IMR-90 (cell line): ENCODE measurements around the gene ERICH2. TPM values are rescaled to one million over a fixed set of nuclear protein-coding genes. Genes with fewer than 3 reads are reported as not detected.

Experiments used
- ATAC-seq: fragments of 200-7000 bp; cut with Tn5 transposase; 2 replicates; pipeline ENCODE4 v1.9.1; 2020; ENCODE audit warnings: low read depth, mild to moderate bottlenecking, moderate library complexity
- BruUV-seq: library from RNA; stranded (reverse); fragments of 400-500 nt; replicated peaks from 2 replicates; lab custom pipeline; 2021; lab: Mats Ljungman, UMichigan
- CTCF ChIA-PET: fragments of 300-600 bp; formaldehyde crosslinking; extraction: SDS; loops from one replicate; lab custom pipeline; 2021; ENCODE audit warnings: antibody characterized with exemption; lab: Yijun Ruan, JAX
- POLR2A ChIA-PET: fragments of 300-600 bp; sonication (Branson Sonifier 250); formaldehyde crosslinking; loops from one replicate; lab custom pipeline; 2022; ENCODE audit warnings: antibody characterized with exemption; ENCODE audit not compliant: unreplicated experiment; lab: Charles Lee
- DNase-seq: peaks from one replicate; pipeline ENCODE4 v3.0.0; 2013
- H2AFZ ChIP-seq: replicated peaks from 2 replicates; pipeline ENCODE3; 2013; ENCODE audit warnings: low read length, mild to moderate bottlenecking; ENCODE audit not compliant: poor library complexity
- H2AK5ac ChIP-seq: 2 replicates; pipeline ENCODE4 v1.6.1; 2013; ENCODE audit warnings: low read depth, low read length, inconsistent platforms
- H2AK9ac ChIP-seq: replicated peaks from 2 replicates; pipeline ENCODE3; 2013; ENCODE audit warnings: mild to moderate bottlenecking, low read depth, low read length, moderate library complexity; ENCODE audit not compliant: poor library complexity
- H2BK120ac ChIP-seq: 2 replicates; pipeline ENCODE4 v1.6.1; 2013; ENCODE audit warnings: low read depth, low read length, inconsistent platforms
- H2BK15ac ChIP-seq: 3 replicates; pipeline ENCODE4 v1.6.1; 2013; ENCODE audit warnings: low read depth, low read length, inconsistent platforms
- H2BK20ac ChIP-seq: 2 replicates; pipeline ENCODE4 v1.6.1; 2013; ENCODE audit warnings: low read depth, mild to moderate bottlenecking, inconsistent platforms, low read length, moderate library complexity
- H2BK5ac ChIP-seq: 2 replicates; pipeline ENCODE4 v1.6.1; 2013; ENCODE audit warnings: mild to moderate bottlenecking, low read depth, low read length, inconsistent platforms; ENCODE audit not compliant: poor library complexity, severe bottlenecking
- H3K14ac ChIP-seq: replicated peaks from 2 replicates; pipeline ENCODE4 v1.6.1; 2013; ENCODE audit warnings: low read depth, low read length, inconsistent platforms
- H3K18ac ChIP-seq: 2 replicates; pipeline ENCODE4 v1.6.1; 2013; ENCODE audit warnings: low read depth, low read length, control low read depth
- H3K23ac ChIP-seq: 2 replicates; pipeline ENCODE4 v1.6.1; 2013; ENCODE audit warnings: low read depth, low read length, inconsistent platforms
- H3K27ac ChIP-seq: 2 replicates; pipeline ENCODE4 v1.5.1; 2013; ENCODE audit warnings: mild to moderate bottlenecking, control low read depth, low read length; ENCODE audit not compliant: insufficient read depth
- H3K27me3 ChIP-seq: 2 replicates; pipeline ENCODE4 v1.6.1; 2013; ENCODE audit warnings: low read length; ENCODE audit not compliant: control insufficient read depth, insufficient read depth
- H3K36me3 ChIP-seq: 2 replicates; pipeline ENCODE4 v1.6.1; 2013; ENCODE audit warnings: low read length, mixed read lengths; ENCODE audit not compliant: control insufficient read depth, insufficient read depth
- H3K4ac ChIP-seq: 2 replicates; pipeline ENCODE4 v1.6.1; 2013; ENCODE audit warnings: low read depth, low read length, inconsistent platforms
- H3K4me1 ChIP-seq: 2 replicates; pipeline ENCODE4 v1.6.1; 2013; ENCODE audit warnings: low read length, mixed read lengths; ENCODE audit not compliant: control insufficient read depth, insufficient read depth
- H3K4me2 ChIP-seq: 2 replicates; pipeline ENCODE4 v1.6.1; 2013; ENCODE audit warnings: low read depth, mild to moderate bottlenecking, control low read depth, low read length, moderate library complexity
- H3K4me3 ChIP-seq: 2 replicates; pipeline ENCODE4 v1.5.1; 2013; ENCODE audit warnings: low read depth, mild to moderate bottlenecking, control low read depth, low read length, moderate library complexity; ENCODE audit not compliant: insufficient read depth
- H3K56ac ChIP-seq: 2 replicates; pipeline ENCODE4 v1.6.1; 2013; ENCODE audit warnings: low read length, inconsistent platforms; ENCODE audit not compliant: insufficient read depth; ENCODE audit errors: extremely low read depth
- H3K79me1 ChIP-seq, 2 experiments: 2 replicates each; pipeline ENCODE4 v1.6.1; 2013; ENCODE audit warnings: low read length in 2 of 2, inconsistent platforms in 1 of 2, low read depth in 1 of 2
- H3K9ac ChIP-seq: 2 replicates; pipeline ENCODE4 v1.6.1; 2013; ENCODE audit warnings: low read depth, low read length, control low read depth
- H3K9me1 ChIP-seq: 2 replicates; pipeline ENCODE4 v1.6.1; 2013; ENCODE audit warnings: low read length, inconsistent platforms; ENCODE audit not compliant: insufficient read depth
- H3K9me3 ChIP-seq: 2 replicates; pipeline ENCODE4 v1.6.1; 2013; ENCODE audit warnings: low read length; ENCODE audit not compliant: control insufficient read depth, insufficient read depth
- H4K20me1 ChIP-seq: 2 replicates; pipeline ENCODE4 v1.6.1; 2013; ENCODE audit warnings: low read length, inconsistent platforms; ENCODE audit not compliant: insufficient read depth
- H4K5ac ChIP-seq: 2 replicates; pipeline ENCODE4 v1.6.1; 2013; ENCODE audit warnings: mild to moderate bottlenecking, low read depth, low read length, control low read depth
- H4K8ac ChIP-seq, 2 experiments: 2 replicates each; pipeline ENCODE4 v1.6.1; 2013; ENCODE audit warnings: low read depth in 2 of 2, low read length in 2 of 2, control low read depth in 1 of 2, inconsistent platforms in 1 of 2
- H4K91ac ChIP-seq: 2 replicates; pipeline ENCODE4 v1.6.1; 2013; ENCODE audit warnings: low read depth, low read length, inconsistent platforms; ENCODE audit not compliant: insufficient read depth
- CHD1 ChIP-seq: IDR thresholded peaks from 2 replicates; pipeline ENCODE4 v1.6.1; 2012; ENCODE audit warnings: low read depth, low read length, improper control_type of control experiment
- MAFK ChIP-seq: IDR thresholded peaks from 2 replicates; pipeline ENCODE4 v1.6.1; 2012; ENCODE audit warnings: low read depth, low read length, improper control_type of control experiment
- MXI1 ChIP-seq: IDR thresholded peaks from 2 replicates; pipeline ENCODE4 v1.6.1; 2012; ENCODE audit warnings: low read depth, mild to moderate bottlenecking, low read length, moderate library complexity, borderline replicate concordance
- NFE2L2 ChIP-seq: fragments of 150-350 bp; IDR thresholded peaks from 2 replicates; pipeline ENCODE4 v1.6.1; 2016; ENCODE audit warnings: low read depth, mild to moderate bottlenecking, low read length
- POLR2A ChIP-seq: IDR thresholded peaks from 2 replicates; pipeline ENCODE4 v1.6.1; 2012; ENCODE audit warnings: mild to moderate bottlenecking, low read depth, low read length
- RCOR1 ChIP-seq: IDR thresholded peaks from 2 replicates; pipeline ENCODE4 v1.6.1; 2012; ENCODE audit warnings: mild to moderate bottlenecking, low read length, improper control_type of control experiment; ENCODE audit not compliant: insufficient replicate concordance
- SMC3 ChIP-seq: fragments of 150-350 bp; IDR thresholded peaks from 2 replicates; pipeline ENCODE4 v1.6.1; 2016; ENCODE audit warnings: low read depth, mild to moderate bottlenecking, antibody characterized with exemption, low read length, moderate library complexity
- USF2 ChIP-seq: fragments of 150-350 bp; IDR thresholded peaks from 2 replicates; pipeline ENCODE4 v1.6.1; 2017; ENCODE audit warnings: mild to moderate bottlenecking, antibody characterized with exemption, low read length, low read depth
- WGBS, 2 experiments: methylation state at CpG; one replicate each; pipeline versions ENCODE4 v1.1.5 to v1.1.7; 2013; ENCODE audit warnings: missing lambda C conversion rate in 2 of 2; ENCODE audit not compliant: insufficient read length in 1 of 2; ENCODE audit errors: extremely low coverage in 2 of 2; 5-methylcytosine and 5-hydroxymethylcytosine counted together
- dilution Hi-C: fragments of 300-500 bp; cut with HindIII; formaldehyde crosslinking; loops from one replicate; pipeline ENCODE4 v1.14.3; 2018; ENCODE audit warnings: low sequenced_read_pairs; ENCODE audit not compliant: unreplicated experiment
- in situ Hi-C: fragments of 300-500 bp; cut with MboI; formaldehyde crosslinking; loops from 3 replicates; pipeline ENCODE4 v1.14.3; 2019; ENCODE audit warnings: low sequenced_read_pairs, inconsistent platforms, mixed read lengths
- intact Hi-C: fragments of 100-400 bp; cut with micrococcal nuclease; formaldehyde crosslinking; loops from 2 replicates; pipeline ENCODE4 v1.10.0; 2022
- polyA plus RNA-seq, 3 experiments: library from polyadenylated mRNA; depleted of rRNA; stranded (reverse); fragments of >200 nt; gene quantifications; 2 replicates each; pipeline ENCODE4 v1.2.3, GENCODE V29; 2012; ENCODE audit warnings: low replicate concordance in 1 of 3
- total RNA-seq: library from RNA; depleted of rRNA; stranded (reverse); fragments of >200 nt; gene quantifications from 2 replicates; pipeline ENCODE4 v1.2.3, GENCODE V29; 2012
- TF ChIP-seq, protein P1 (sequence below): conservative IDR thresholded peaks from 2 replicates; pipeline ENCODE4 v1.5.1; 2012; ENCODE audit warnings: mild to moderate bottlenecking, low read depth, low read length, improper control_type of control experiment

ERICH2 gene
- total and polyA plus RNA-seq, 2 of the 4 experiments (the other 2 are of a cell fraction): not detected

- Histone ChIP-seq H4K5ac (no peak overlapping the region), H3K56ac (no peak overlapping the region), H2AFZ (no peak overlapping the region), H3K14ac (no peak overlapping the region), H3K79me1 (no peaks in the 10 kb centered on the region), H3K36me3 (no peaks in the 10 kb centered on the region), H3K9me3 (no peaks in the 10 kb centered on the region), H3K18ac (no peak overlapping the region), H3K4ac (no peak overlapping the region), H2BK120ac (no peak overlapping the region), H4K91ac (no peak overlapping the region), H3K4me2 (no peak overlapping the region), H3K23ac (no peak overlapping the region), H2AK9ac (no peak overlapping the region), H4K20me1 (no peaks in the 10 kb centered on the region), H2AK5ac (no peak overlapping the region), H2BK15ac (no peak overlapping the region), H3K27me3 (peaks cover 1% of the 10 kb centered on the region; the same call in 1 of the 2 replicates), H3K4me1 (no peaks in the 10 kb centered on the region), H3K9ac (no peak overlapping the region), H3K9me1 (no peaks in the 10 kb centered on the region), H2BK5ac (no peak overlapping the region), H2BK20ac (no peak overlapping the region), H4K8ac (no peak overlapping the region), H3K4me3 (no peak overlapping the region), H3K27ac (no peak overlapping the region)
- no peak for ATAC-seq
- dilution Hi-C loops (no loop called here), intact Hi-C loops (no loop called here), in situ Hi-C loops (no loop called here)
- TF ChIP-seq RCOR1: no peak
- no peak for TF ChIP-seq SMC3
- no peak for TF ChIP-seq USF2
- TF ChIP-seq MXI1: no peak
- TF ChIP-seq POLR2A: no peak
- no peak for TF ChIP-seq CHD1
- no peak for TF ChIP-seq NFE2L2
- TF ChIP-seq, protein P1, sequence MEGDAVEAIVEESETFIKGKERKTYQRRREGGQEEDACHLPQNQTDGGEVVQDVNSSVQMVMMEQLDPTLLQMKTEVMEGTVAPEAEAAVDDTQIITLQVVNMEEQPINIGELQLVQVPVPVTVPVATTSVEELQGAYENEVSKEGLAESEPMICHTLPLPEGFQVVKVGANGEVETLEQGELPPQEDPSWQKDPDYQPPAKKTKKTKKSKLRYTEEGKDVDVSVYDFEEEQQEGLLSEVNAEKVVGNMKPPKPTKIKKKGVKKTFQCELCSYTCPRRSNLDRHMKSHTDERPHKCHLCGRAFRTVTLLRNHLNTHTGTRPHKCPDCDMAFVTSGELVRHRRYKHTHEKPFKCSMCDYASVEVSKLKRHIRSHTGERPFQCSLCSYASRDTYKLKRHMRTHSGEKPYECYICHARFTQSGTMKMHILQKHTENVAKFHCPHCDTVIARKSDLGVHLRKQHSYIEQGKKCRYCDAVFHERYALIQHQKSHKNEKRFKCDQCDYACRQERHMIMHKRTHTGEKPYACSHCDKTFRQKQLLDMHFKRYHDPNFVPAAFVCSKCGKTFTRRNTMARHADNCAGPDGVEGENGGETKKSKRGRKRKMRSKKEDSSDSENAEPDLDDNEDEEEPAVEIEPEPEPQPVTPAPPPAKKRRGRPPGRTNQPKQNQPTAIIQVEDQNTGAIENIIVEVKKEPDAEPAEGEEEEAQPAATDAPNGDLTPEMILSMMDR: no peak
- TF ChIP-seq MAFK: no peak
- WGBS, 2 experiments: 40% methylated on average over 1 of the region's 2 CpGs; no CpG with 5 or more reads in 1 of the 2 experiments
- POLR2A ChIA-PET: no interaction called here
- BruUV-seq: no TSS peak
- CTCF ChIA-PET: no interaction called here
- no peak for DNase-seq
Observed at GRCh38 chr2:170778900-170779299, 8.7 kb downstream of the ERICH2 start.
